Neuronal stem cell (in vitro differentiated cells): ENCODE data around the gene CARD18.

Experiments
- DNase-seq: peaks from one replicate; pipeline ENCODE4 v3.0.0-alpha.2; 2013; ENCODE audit warnings: low spot score
- H2AFZ ChIP-seq: one replicate; pipeline ENCODE4 v1.6.1; 2013; ENCODE audit warnings: mild to moderate bottlenecking, low read length, inconsistent platforms
- H2AK5ac ChIP-seq: 2 replicates; pipeline ENCODE4 v1.6.1; 2013; ENCODE audit warnings: low read depth, mild to moderate bottlenecking, inconsistent platforms, low read length, moderate library complexity, mixed read lengths
- H2BK120ac ChIP-seq: 2 replicates; pipeline ENCODE4 v1.6.1; 2013; ENCODE audit warnings: low read depth, mild to moderate bottlenecking, inconsistent platforms, low read length, moderate library complexity, mixed read lengths
- H2BK12ac ChIP-seq: one replicate; pipeline ENCODE4 v1.6.1; 2013; ENCODE audit warnings: low read length, inconsistent platforms
- H2BK15ac ChIP-seq: 2 replicates; pipeline ENCODE4 v1.6.1; 2013; ENCODE audit warnings: mild to moderate bottlenecking, low read length, inconsistent platforms, mixed read lengths
- H2BK5ac ChIP-seq: one replicate; pipeline ENCODE4 v1.6.1; 2013; ENCODE audit warnings: inconsistent platforms, mild to moderate bottlenecking, low read length, moderate library complexity
- H3K14ac ChIP-seq: one replicate; pipeline ENCODE4 v1.6.1; 2013; ENCODE audit warnings: low read length, inconsistent platforms
- H3K18ac ChIP-seq: 2 replicates; pipeline ENCODE4 v1.6.1; 2013; ENCODE audit warnings: low read length, inconsistent platforms
- H3K23ac ChIP-seq: 2 replicates; pipeline ENCODE4 v1.6.1; 2013; ENCODE audit warnings: low read depth, mild to moderate bottlenecking, mixed read lengths, low read length, inconsistent platforms; ENCODE audit not compliant: poor library complexity
- H3K27ac ChIP-seq: replicated peaks from 3 replicates; pipeline ENCODE4 v1.5.1; 2013; ENCODE audit warnings: low read length, inconsistent platforms
- H3K27me3 ChIP-seq, 3 experiments: 2 replicates each; pipeline ENCODE4 v1.6.1; 2013; ENCODE audit warnings: low read length in 3 of 3, mild to moderate bottlenecking in 2 of 3, inconsistent platforms in 1 of 3, low read depth in 1 of 3, mixed read lengths in 1 of 3, moderate library complexity in 1 of 3; ENCODE audit not compliant: control insufficient read depth in 3 of 3, insufficient read depth in 3 of 3
- H3K36me3 ChIP-seq, 2 donors: replicated peaks in 1 of 2; 2 replicates each; pipeline ENCODE4 v1.6.1; 2013; ENCODE audit warnings: low read length in 2 of 2; ENCODE audit not compliant: control insufficient read depth in 2 of 2, insufficient read depth in 2 of 2
- H3K4ac ChIP-seq: 2 replicates; pipeline ENCODE4 v1.6.1; 2013; ENCODE audit warnings: inconsistent platforms, mild to moderate bottlenecking, low read length, moderate library complexity
- H3K4me1 ChIP-seq, 2 donors: 1 replicate in 1 of 2; 2 replicates in 1 of 2; pipeline ENCODE4 v1.6.1; 2013; ENCODE audit warnings: low read length in 2 of 2, low read depth in 1 of 2; ENCODE audit not compliant: control insufficient read depth in 2 of 2, insufficient read depth in 1 of 2
- H3K4me2 ChIP-seq: one replicate; pipeline ENCODE4 v1.6.1; 2013; ENCODE audit warnings: mild to moderate bottlenecking, low read length, inconsistent platforms; ENCODE audit not compliant: insufficient read depth, poor library complexity, severe bottlenecking
- H3K4me3 ChIP-seq, 2 donors: 2 replicates each; pipeline ENCODE4 v1.5.1; 2013; ENCODE audit warnings: low read length in 2 of 2, mild to moderate bottlenecking in 2 of 2, inconsistent platforms in 1 of 2, moderate library complexity in 1 of 2
- H3K79me1 ChIP-seq: one replicate; pipeline ENCODE4 v1.6.1; 2013; ENCODE audit warnings: low read depth, mild to moderate bottlenecking, inconsistent platforms, low read length, moderate library complexity
- H3K9ac ChIP-seq: one replicate; pipeline ENCODE4 v1.6.1; 2013; ENCODE audit warnings: mild to moderate bottlenecking, low read depth, low read length, inconsistent platforms; ENCODE audit not compliant: poor library complexity
- H3K9me3 ChIP-seq, 2 donors: replicated peaks in 1 of 2; 2 replicates each; pipeline versions ENCODE3 to v1.6.1; 2013; ENCODE audit warnings: low read length in 2 of 2, mild to moderate bottlenecking in 2 of 2, inconsistent platforms in 1 of 2, low read depth in 1 of 2, mixed read lengths in 1 of 2, moderate library complexity in 1 of 2; ENCODE audit not compliant: control insufficient read depth in 2 of 2, insufficient read depth in 1 of 2
- H4K8ac ChIP-seq: one replicate; pipeline ENCODE4 v1.6.1; 2013; ENCODE audit warnings: low read depth, mild to moderate bottlenecking, inconsistent platforms, low read length, moderate library complexity
- H4K91ac ChIP-seq: one replicate; pipeline ENCODE4 v1.6.1; 2013; ENCODE audit warnings: low read length, low read depth, mild to moderate bottlenecking, inconsistent platforms; ENCODE audit not compliant: poor library complexity
- WGBS, 2 donors: extraction: QIAGEN DNeasy Blood & Tissue Kit; methylation state at CpG; one replicate each; pipeline ENCODE4 v1.1.7; 2013; ENCODE audit warnings: missing lambda C conversion rate in 2 of 2, mixed read lengths in 1 of 2; ENCODE audit not compliant: insufficient read length in 2 of 2, insufficient replicate concordance in 1 of 2; ENCODE audit errors: extremely low coverage in 2 of 2; 5-methylcytosine and 5-hydroxymethylcytosine counted together

Gene CARD18

GRCh38 chr11:105110688-105111030 is 28.9 kb downstream of the CARD18 start:
- Histone ChIP-seq H3K36me3 (no peaks in the 10 kb centered on the region), H3K14ac (no peak overlapping the region), H3K27me3 (no peaks in the 10 kb centered on the region), H3K4me1 (peaks cover 0 to 2% of the 10 kb centered on the region in 2 donors), H3K4me3 (no peak overlapping the region), H3K4me2 (no peak overlapping the region), H3K9me3 (no peaks in the 10 kb centered on the region), H3K79me1 (no peaks in the 10 kb centered on the region), H4K91ac (no peak overlapping the region), H2BK5ac (no peak overlapping the region), H2BK120ac (no peak overlapping the region), H3K9ac (no peak overlapping the region), H2BK15ac (no peak overlapping the region), H2AK5ac (no peak overlapping the region), H2AFZ (peak overlapping the region; percentile 61), H3K23ac (no peak overlapping the region), H4K8ac (no peak overlapping the region), H2BK12ac (no peak overlapping the region), H3K18ac (no peak overlapping the region), H3K4ac (no peak overlapping the region), H3K27ac (no peak overlapping the region)
- no CpG with 5 or more reads among the region's 2 CpGs for WGBS, 2 donors
- no peak for DNase-seq

DNA sequence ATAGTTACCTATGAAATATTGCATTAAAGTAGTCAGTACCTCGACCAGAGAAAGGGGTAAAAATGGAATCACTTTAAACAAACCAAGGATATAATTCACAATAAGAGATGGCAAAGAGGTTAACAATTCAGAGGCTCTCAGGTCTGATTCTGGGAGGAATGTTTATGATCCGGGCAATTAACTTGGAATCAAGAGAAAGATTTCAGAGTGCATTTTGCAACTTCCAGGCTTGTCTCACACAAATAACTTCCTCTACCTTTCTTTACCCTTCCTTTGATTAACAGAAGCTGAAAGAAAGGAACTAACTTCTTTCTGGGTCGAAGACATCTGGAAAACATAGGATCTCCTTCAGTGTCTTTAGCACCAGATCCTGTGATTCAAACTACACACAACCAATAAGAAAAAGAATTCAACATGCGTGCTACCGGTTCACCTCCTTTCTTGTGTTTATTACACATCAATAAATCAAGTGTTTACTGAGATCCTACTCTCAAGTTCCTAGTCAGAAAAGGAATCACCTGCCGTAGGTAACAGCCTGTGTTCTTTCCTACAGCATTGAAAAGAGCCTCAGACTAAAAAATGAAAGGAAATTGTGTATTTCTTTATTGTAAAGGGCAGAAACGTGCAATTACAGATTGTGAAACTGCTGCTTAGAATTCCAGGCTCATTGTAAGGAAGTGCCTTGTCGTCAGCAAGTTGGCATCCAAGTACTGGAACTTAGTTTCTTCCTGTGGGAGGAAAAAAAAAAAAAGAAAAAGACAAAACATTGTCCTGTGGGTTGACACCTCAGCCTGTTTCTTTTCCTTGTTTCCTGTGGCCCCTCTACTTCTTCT is 29.5 kb downstream of the CARD18 start:
- H3K18ac ChIP-seq: no peak overlapping the region
- H3K4me2 ChIP-seq: no peak overlapping the region
- no peak overlapping the region for H3K27ac ChIP-seq
- H3K36me3 ChIP-seq: no peaks in the 10 kb centered on the region
- no CpG with 5 or more reads among the region's 8 CpGs for WGBS, 2 donors
- no peak overlapping the region for H4K91ac ChIP-seq
- H3K4me1 ChIP-seq: peaks cover 0 to 2% of the 10 kb centered on the region in 2 donors
- no peak overlapping the region for H3K4ac ChIP-seq
- no peaks in the 10 kb centered on the region for H3K9me3 ChIP-seq
- H2BK12ac ChIP-seq: no peak overlapping the region
- no peak overlapping the region for H4K8ac ChIP-seq
- peak overlapping the region; percentile 55 for H2AFZ ChIP-seq
- no peak overlapping the region for H2BK5ac ChIP-seq
- no peak overlapping the region for H3K4me3 ChIP-seq
- H3K14ac ChIP-seq: no peak overlapping the region
- no peak overlapping the region for H2BK15ac ChIP-seq
- H2BK120ac ChIP-seq: no peak overlapping the region
- no peak overlapping the region for H3K9ac ChIP-seq
- H3K79me1 ChIP-seq: no peaks in the 10 kb centered on the region
- no peak overlapping the region for H2AK5ac ChIP-seq
- no peak overlapping the region for H3K23ac ChIP-seq
- DNase-seq: no peak
- no peaks in the 10 kb centered on the region for H3K27me3 ChIP-seq

- WGBS, 2 donors: no CpG with 5 or more reads among the region's 1 CpG
Measured at GRCh38 chr11:105109321-105109720, 30.2 kb downstream of the CARD18 start.

GRCh38 chr11:105108247-105108646 is 31.3 kb downstream of the CARD18 start:
- DNase-seq: no peak
- Histone ChIP-seq H3K9ac (no peak overlapping the region), H2BK5ac (no peak overlapping the region), H3K9me3 (no peaks in the 10 kb centered on the region), H3K4ac (no peak overlapping the region), H3K18ac (no peak overlapping the region), H4K8ac (no peak overlapping the region), H2BK120ac (no peak overlapping the region), H3K79me1 (no peaks in the 10 kb centered on the region), H3K27ac (no peak overlapping the region), H3K4me3 (no peak overlapping the region), H3K4me1 (peaks cover 0 to 2% of the 10 kb centered on the region in 2 donors), H3K36me3 (no peaks in the 10 kb centered on the region), H4K91ac (no peak overlapping the region), H3K23ac (no peak overlapping the region), H3K27me3 (no peaks in the 10 kb centered on the region), H3K14ac (no peak overlapping the region), H2BK15ac (no peak overlapping the region), H2BK12ac (no peak overlapping the region), H2AK5ac (no peak overlapping the region), H3K4me2 (no peak overlapping the region), H2AFZ (no peak overlapping the region)
- no CpG with 5 or more reads among the region's 1 CpG for WGBS, 2 donors

More at GRCh38 chr11:105109321-105109720, 30.2 kb downstream of the CARD18 start:
- no peak overlapping the region for H2BK12ac ChIP-seq
- no peak overlapping the region for H3K23ac ChIP-seq
- H3K9me3 ChIP-seq: no peaks in the 10 kb centered on the region
- DNase-seq: no peak
- H3K27me3 ChIP-seq: no peaks in the 10 kb centered on the region
- H2AK5ac ChIP-seq: no peak overlapping the region
- H4K8ac ChIP-seq: no peak overlapping the region
- H3K27ac ChIP-seq: no peak overlapping the region
- H3K4ac ChIP-seq: no peak overlapping the region
- H2BK5ac ChIP-seq: no peak overlapping the region
- H3K4me1 ChIP-seq: peaks cover 0 to 2% of the 10 kb centered on the region in 2 donors
- H3K9ac ChIP-seq: no peak overlapping the region
- no peak overlapping the region for H3K14ac ChIP-seq
- H2BK15ac ChIP-seq: no peak overlapping the region
- no peak overlapping the region for H2BK120ac ChIP-seq
- no peaks in the 10 kb centered on the region for H3K36me3 ChIP-seq
- H3K18ac ChIP-seq: no peak overlapping the region
- no peak overlapping the region for H4K91ac ChIP-seq
- H3K79me1 ChIP-seq: no peaks in the 10 kb centered on the region
- H3K4me3 ChIP-seq: no peak overlapping the region
- H3K4me2 ChIP-seq: no peak overlapping the region
- no peak overlapping the region for H2AFZ ChIP-seq
